GM15510 (cell line): ENCODE data around the gene TLX2.
A peak's percentile ranks its signal among the peaks of the same experiment; 100 is the strongest.

Experiments
- POLR2A ChIP-seq: IDR thresholded peaks from 3 replicates; pipeline ENCODE4 v1.6.1; 2011; ENCODE audit warnings: borderline replicate concordance; ENCODE audit not compliant: insufficient read length; ENCODE audit errors: extremely low read depth

The TLX2 gene

DNA sequence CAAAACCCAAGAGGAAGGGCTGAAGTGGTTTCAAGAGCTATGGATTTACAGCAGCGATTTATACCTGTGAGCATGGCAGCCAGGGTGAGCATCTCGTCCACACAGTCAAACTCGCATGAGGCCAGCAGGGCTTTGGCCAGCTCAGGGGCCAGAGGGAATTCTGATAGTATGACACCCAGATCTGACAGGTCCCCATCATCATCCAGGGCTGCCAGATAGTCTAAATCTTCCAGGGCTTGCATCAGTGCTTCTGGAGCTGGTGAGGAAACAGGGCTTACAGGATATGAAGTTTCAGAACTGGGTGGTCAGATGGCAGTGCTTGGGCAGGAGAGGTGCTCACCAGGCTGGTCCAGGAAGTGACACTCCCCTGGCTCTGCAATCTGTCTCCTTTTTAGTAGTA is 8.3 kb downstream of the TLX2 start:
- TF ChIP-seq POLR2A: no peak

DNA sequence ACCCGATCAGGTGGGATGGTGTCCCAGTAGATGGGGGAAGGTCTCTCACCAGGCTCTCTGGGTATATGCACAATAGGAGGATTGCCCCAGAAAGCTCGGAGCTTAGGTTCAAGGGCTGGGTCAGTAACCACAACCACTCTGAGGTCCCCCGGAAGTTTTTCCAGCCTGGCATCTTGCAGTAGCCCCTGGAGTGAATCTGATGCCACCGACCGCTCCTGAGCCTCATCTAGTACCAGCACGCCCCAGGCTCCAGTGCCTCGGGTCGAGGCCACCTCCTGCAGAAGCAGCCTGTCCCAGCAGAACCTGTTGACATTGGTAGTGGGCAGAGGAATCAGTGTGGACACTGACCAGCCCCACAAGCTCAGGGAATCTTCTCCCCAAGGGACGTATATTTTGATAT is 9.8 kb downstream of the TLX2 start:
- TF ChIP-seq POLR2A: no peak

DNA sequence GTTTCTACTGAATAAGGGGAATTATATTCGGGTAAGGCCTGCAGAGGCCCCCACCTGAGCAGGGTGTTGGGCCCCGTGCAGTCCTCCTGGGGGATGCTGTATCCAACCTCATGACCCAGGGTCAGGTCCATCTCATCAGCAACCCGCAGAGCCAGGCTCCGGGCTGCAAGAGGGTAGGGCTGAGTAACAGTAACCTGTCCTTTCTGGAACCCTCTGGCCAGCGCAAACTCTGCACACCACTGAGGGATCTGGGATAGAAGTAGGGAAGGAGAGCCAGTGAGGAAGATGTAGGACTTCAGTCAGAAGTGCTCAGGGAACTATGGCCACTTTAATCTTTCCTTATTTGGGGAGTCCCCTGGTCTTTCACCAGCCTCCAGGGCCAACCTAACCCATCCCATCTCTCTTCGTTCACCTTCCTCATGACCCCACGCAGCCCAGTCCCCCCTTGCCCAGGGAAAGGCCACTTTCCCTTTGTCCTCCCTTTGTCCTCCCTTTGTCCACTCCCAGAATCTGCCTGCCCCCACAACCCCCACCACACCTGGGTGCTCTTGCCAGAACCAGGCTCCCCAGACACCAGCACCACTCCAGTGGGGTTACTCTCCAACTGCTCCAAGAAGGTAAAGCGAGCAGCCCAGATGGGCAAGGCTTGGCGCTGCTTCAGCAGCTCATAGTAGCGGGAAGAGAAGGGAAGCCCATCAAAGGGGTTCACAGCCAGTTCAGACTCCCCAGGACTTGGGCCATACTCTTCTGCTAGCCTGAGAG is 10.9 kb downstream of the TLX2 start:
- TF ChIP-seq POLR2A: no peak

DNA sequence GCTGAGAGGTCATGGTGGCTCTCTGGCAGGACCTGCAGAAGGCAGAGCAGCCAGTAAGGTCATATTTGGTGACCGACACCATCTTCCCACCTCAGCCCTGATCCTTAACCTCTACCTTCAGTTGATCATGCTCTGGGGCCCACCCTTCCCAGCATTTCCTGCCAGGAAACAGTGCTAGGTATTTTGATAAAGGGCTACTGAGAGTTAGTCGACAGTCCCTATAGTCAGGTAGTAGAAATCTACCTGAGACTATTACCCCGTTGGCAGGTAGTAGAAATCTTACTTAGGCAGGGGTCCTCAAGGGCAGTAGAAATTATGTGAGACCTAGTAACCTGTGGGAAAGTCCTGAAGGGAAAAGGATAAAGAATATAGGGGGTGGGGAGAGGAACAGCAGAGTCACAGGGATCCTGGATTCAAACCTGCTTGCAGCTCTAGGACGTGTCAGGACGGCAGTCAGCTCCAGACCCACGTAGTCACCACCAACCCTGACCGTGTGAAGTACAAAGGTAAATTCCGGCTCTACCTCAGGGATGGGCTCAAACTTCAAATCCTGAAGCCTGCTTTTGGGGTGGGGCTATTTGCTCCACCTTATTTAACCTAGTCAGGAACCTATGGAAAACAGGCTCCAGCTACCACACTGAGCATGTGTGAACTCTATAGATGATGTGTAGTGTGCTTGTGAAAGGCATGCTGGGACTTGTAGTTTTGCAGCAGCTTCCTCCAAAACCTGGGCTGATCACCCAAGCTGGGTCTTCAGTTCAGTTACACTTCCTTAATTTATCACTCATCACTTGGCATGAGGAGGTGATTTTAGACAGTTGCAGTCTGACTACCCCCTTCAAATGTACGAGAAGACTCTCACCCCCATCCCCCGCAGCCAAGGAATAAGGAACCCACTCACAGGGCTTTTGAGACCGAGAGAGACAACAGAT is 11.7 kb downstream of the TLX2 start, which contains the start of gene DQX1:
Gene DQX1 (minus strand): TSS at position 515 of the 932 bp plus-strand sequence. CDS start 502 bp downstream, at position 13.
- no peak for TF ChIP-seq POLR2A

DNA sequence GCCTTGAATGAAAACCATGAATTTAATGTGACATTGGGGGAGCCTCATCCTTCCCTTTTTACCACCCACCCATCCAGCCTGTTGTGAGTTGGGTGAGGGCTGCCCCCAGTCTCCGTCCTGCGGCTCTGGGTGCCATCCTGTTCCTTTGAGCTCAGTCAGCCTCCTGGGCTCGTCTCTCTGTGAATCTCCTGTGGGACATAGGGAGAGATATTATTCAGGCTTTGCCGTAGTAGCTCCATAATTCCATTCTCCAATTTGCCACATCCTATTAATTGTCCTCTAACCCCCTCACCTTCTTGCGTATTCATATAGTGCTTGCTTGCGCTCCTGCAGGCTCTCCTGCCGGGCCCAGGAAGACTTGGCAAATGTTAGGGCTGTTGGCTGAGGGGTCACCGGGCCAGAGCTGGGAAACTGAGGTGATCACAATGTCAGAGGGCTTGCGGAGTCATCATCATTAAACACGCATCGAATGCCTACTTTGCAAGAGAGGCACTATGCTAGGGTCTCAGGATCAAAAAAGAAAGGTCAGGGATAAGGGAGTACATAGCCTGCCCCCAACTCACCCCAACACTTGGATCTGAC is 12.5 kb downstream of the TLX2 start:
- no peak for TF ChIP-seq POLR2A

DNA sequence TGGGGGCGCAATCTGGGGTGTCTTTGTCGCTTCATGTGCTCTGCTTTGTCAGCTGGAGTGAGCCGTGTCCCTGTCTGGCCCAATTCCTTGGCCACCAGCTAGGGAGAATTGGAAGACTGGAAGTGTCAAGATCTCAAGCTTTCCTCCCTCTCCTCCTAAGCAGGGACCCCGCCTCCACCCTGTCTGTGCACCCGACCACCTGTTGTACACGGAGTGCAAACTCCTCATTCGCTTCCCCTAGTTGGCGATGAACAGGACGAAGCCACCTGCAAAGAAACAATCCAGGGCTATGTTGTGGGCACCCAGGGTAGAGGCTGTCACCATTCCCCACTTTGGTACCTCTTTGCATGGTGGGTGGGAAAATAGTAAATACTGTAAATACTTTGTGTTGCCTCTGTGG is 13.5 kb downstream of the TLX2 start:
- TF ChIP-seq POLR2A: no peak

DNA sequence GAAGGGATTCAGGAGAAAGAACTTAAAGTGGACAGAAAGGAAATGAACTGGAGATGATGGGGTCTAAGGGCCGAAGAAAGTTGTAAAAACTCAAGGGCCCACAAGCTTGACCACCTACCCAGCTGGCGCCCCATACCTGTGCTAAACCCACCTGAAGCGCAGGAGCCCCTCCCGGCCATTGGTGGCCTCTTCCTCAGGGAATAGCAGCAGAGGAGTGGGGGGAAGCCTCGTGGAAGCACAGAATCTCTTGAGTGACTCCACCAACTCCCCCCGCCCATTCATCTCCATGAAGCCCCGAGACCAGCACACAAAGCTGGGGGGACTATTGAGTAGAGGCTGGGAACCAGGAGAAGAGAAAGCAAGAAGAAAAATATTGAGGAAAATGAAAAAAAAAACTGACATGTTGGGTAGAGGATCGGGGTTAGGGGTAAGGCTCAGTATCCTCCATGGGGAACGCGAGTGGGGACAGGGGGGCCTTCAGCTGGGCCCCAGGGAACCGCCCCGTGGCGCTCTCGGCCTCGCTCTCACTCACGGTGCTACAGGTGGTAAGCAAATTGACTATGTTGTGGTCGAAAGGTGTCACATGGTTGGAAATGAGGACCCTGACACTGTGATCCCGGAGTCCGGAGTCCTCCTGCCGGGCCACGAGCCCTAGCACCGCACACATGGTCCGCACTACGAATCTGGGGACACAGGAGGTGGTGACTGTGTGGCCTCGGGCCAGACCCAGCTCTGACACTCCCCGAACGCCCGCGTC is 14.5 kb downstream of the TLX2 start:
- no peak for TF ChIP-seq POLR2A

DNA sequence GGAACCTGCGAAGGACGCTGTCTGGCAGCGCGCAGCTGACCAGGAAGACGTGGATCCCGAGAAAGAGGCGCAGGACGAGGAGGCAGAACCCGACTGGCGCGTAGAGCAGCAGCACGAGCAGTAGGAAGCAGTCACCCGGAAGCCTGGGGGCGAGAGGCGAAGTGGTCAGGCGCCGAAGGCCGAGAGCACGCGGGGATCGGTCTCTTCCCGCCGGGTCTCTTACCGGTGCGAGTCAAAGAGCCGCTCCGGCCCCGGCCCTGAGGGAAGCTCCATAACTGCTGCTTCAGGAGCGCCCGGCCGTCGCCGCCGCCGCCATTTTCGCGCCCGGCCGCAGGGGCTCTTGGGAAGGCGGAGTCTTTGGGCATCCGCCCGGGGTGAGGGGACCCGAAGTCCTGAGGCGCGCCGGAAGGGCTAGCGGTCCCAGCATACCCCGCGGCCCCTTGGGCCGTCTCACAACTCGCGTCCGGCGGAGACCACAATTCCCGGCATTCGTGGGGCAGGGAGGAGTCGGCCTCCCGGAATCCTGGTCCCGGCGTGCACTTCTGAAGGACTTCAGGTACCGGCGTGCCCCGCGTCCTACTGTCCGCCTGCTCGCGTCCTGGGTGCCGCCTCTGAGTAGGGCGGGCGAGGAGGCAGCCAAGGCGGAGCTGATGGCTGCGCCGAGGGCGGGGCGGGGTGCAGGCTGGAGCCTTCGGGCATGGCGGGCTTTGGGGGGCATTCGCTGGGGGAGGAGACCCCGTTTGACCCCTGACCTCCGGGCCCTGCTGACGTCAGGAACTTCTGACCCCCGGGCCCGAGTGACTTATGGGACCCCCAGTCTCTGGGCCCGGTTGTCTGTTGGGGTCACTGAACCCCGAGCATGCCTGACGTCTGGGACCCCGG is 15.3 kb downstream of the TLX2 start, which contains the start of the genes AUP1 and HTRA2:
Gene AUP1 (minus strand): TSS at position 350 of the 882 bp plus-strand sequence. CDS start 77 bp downstream, at position 273.
Gene HTRA2 (plus strand): TSS at position 577 of the 882 bp plus-strand sequence. CDS start 74 bp downstream, at position 651.
- TF ChIP-seq POLR2A: peak; percentile 95

DNA sequence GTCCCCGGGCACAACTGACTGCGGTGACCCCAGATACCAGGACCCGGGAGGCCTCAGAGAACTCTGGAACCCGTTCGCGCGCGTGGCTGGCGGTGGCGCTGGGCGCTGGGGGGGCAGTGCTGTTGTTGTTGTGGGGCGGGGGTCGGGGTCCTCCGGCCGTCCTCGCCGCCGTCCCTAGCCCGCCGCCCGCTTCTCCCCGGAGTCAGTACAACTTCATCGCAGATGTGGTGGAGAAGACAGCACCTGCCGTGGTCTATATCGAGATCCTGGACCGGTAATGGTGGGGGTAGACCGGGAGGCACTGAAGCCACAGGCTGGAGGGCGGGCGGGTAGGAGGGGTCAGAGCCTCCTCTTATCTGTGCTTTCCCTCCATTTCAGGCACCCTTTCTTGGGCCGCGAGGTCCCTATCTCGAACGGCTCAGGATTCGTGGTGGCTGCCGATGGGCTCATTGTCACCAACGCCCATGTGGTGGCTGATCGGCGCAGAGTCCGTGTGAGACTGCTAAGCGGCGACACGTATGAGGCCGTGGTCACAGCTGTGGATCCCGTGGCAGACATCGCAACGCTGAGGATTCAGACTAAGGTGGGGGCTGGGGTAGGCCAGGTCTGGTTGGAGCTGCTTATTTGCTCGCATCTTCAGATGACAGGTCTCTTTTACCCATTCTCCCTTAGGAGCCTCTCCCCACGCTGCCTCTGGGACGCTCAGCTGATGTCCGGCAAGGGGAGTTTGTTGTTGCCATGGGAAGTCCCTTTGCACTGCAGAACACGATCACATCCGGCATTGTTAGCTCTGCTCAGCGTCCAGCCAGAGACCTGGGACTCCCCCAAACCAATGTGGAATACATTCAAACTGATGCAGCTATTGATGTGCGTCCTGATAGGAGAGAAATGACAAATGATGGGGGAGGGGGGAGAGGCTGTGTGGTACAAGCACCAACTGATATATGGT is 16.3 kb downstream of the TLX2 start:
- TF ChIP-seq POLR2A: no peak

DNA sequence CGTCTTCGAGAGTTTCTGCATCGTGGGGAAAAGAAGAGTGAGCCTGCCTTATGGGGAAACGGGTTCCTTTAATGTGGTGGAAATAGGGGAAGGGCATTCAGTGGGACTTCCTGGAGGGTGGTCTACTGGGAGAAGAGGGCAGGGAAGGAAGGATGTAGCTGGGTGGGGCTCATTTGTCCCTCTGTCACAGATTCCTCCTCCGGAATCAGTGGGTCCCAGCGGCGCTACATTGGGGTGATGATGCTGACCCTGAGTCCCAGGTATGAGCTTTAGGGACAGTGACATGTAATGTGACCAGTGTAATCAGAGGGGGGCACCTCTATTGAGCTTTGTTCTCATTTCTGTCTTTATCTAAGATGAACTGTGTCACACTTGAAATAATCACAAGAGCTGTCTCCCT is 17.4 kb downstream of the TLX2 start:
- TF ChIP-seq POLR2A: no peak

DNA sequence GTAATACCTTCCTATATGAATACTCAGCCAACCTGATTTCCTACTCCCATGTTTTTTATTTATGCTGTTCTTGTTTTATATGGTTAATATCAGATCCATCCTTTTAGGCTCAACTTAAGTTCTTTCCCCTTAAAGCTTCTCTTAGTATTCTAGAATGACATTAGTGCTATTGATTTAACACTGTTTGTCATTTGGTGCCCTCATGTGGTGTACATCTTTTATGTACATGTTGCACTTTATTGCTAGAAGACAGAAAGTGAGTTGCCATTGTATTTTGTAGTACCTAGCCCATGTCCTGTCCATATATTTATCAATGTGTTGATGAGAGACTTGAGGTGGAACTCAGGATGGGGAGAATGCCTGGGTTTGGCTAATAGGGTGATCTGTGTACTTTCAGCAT is 18.0 kb downstream of the TLX2 start:
- no peak for TF ChIP-seq POLR2A

DNA sequence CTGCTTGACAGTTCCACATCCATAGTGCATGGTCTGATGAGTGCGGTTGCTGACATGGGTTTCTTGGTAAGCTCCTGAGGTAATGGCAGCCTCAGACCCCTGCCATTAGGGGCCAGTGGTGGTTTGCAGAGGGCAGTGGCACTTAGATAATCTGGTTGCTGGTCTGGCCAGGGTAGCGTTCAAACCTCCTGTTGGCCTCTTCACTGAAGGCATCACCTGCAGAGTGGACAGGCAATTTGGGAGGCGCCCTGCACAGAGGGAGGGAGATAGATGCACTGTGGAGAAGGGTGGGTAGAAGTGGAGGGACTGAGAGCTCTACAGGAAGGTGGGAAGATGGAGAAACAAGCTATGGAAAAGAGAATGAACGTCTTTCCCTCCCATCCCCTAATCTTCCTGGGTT is 19.2 kb downstream of the TLX2 start:
- no peak for TF ChIP-seq POLR2A
